Breast epithelium (tissue), 4 donors: Measurements from ENCODE around the gene TRAFD1. TPM values are rescaled to one million over a fixed set of nuclear protein-coding genes. Genes with fewer than 3 reads are reported as not detected.

Experiments used
- DNase-seq, 2 donors: peaks; one replicate each; pipeline ENCODE4 v3.0.0-alpha.2; 2019; ENCODE audit warnings: low spot score in 2 of 2
- H3K27ac ChIP-seq, 2 donors: fragments of 200-600 bp; sonication (generic) in 1 of 2; one replicate each; pipeline ENCODE4 v1.5.1; 2016 to 2019; ENCODE audit warnings: mild to moderate bottlenecking in 1 of 2
- H3K27me3 ChIP-seq, 2 donors: fragments of 200-600 bp; sonication (generic) in 1 of 2; one replicate each; pipeline versions ENCODE4 v1.5.1 to v1.6.0; 2017 to 2019; ENCODE audit warnings: control low read depth in 1 of 2, mild to moderate bottlenecking in 1 of 2
- H3K36me3 ChIP-seq: fragments of 200-600 bp; one replicate; pipeline ENCODE4 v1.5.1; 2019
- H3K4me1 ChIP-seq, 2 donors: fragments of 200-600 bp; sonication (generic); one replicate each; pipeline ENCODE4 v1.5.1; 2016 to 2019; ENCODE audit warnings: control low read depth in 1 of 2
- H3K4me3 ChIP-seq, 3 donors: fragments of 200-600 bp; sonication (generic); 1 replicate in 2 of 3; 2 replicates in 1 of 3; pipeline ENCODE4 v1.5.1; 2016 to 2019; ENCODE audit warnings: mild to moderate bottlenecking in 3 of 3, moderate library complexity in 2 of 3
- H3K9me3 ChIP-seq, 2 donors: fragments of 200-600 bp; sonication (generic) in 1 of 2; one replicate each; pipeline ENCODE4 v1.5.1; 2016 to 2019; ENCODE audit warnings: control low read depth in 1 of 2
- CTCF ChIP-seq, 3 donors: fragments of 450-650 bp; IDR thresholded peaks; one replicate each; pipeline ENCODE4 v1.5.1; 2016 to 2017; ENCODE audit warnings: antibody characterized with exemption in 3 of 3, mild to moderate bottlenecking in 3 of 3, moderate library complexity in 3 of 3
- POLR2A ChIP-seq: fragments of 450-650 bp; IDR thresholded peaks from one replicate; pipeline ENCODE4 v1.6.1; 2016; ENCODE audit warnings: antibody characterized with exemption, mild to moderate bottlenecking, moderate library complexity
- POLR2AphosphoS5 ChIP-seq, 3 donors: sonication (generic); formaldehyde crosslinking; IDR thresholded peaks; one replicate each; pipeline ENCODE4 v1.6.1; 2017; ENCODE audit warnings: antibody characterized with exemption in 3 of 3
- intact Hi-C: fragments of 100-400 bp; cut with DNase I; formaldehyde crosslinking; loops from one replicate; pipeline ENCODE4 v1.15.1; 2023; ENCODE audit warnings: low total_unique reads
- total RNA-seq, 3 donors: library from RNA; depleted of rRNA; stranded (reverse); fragments of >200 nt; gene quantifications; one replicate each; pipeline ENCODE4 v1.1.0, GENCODE V29; 2016

Gene TRAFD1
- total RNA-seq, 3 donors from 2014 or later: 25.9 to 64.2 (median 54.4) TPM

- peaks cover 11% of the 10 kb centered on the region for H3K36me3 ChIP-seq
- H3K27ac ChIP-seq: no peak overlapping the region
- no peak for DNase-seq
These were observed 50.2 kb downstream of the TRAFD1 start for GRCh38 chr12:112175361-112176155.

DNA sequence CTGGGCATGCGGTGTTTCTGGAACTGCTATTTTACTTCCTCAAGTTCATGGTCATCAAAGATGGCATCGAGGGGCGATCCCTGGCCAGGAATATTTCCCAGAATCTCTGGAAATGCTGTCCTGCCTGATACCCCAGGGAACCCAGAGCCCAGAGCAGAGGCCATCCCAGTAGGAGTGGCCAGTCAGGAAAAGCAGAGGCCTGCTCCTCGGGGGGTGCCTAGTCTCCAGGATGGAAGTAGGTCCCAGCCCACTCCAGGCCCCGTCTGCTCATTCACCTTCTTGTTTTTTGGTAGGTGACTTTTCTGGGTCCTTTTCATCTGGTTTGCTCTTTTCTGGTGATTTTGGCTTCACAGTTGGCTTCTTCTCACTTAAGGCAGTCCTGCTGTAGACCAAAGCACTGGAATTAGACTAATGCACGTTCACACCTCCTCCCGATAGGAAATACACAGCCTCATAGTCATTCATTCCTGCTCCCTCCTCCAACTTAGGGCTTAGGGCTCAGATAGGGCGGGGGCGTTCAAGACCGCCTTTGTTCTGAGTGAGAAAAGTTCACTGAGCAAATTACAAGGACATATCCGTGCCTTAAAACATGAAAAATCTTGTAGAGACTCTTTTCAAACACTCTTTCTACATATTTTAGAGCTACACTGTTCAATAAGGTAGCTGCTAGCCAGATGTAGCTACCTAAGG is 51.1 kb downstream of the TRAFD1 start:
- H3K27ac ChIP-seq: no peak overlapping the region
- intact Hi-C loops: no loop called here
- H3K9me3 ChIP-seq: no peaks in the 10 kb centered on the region
- H3K36me3 ChIP-seq: peaks cover 11% of the 10 kb centered on the region
- no peak for TF ChIP-seq POLR2AphosphoS5 (IDR thresholded peaks at IDR 0.05)
- no peak for TF ChIP-seq CTCF (IDR thresholded peaks at IDR 0.05)
- no peaks in the 10 kb centered on the region for H3K4me1 ChIP-seq
- H3K27me3 ChIP-seq: no peaks in the 10 kb centered on the region
- peak in 1 of 2 donors; percentile 12 for DNase-seq
- H3K4me3 ChIP-seq: no peak overlapping the region

More at GRCh38 chr12:112175361-112176155, 50.2 kb downstream of the TRAFD1 start:
- H3K9me3 ChIP-seq: no peaks in the 10 kb centered on the region
- intact Hi-C loops: no loop called here
- H3K4me1 ChIP-seq: no peaks in the 10 kb centered on the region
- H3K27me3 ChIP-seq: no peaks in the 10 kb centered on the region
- no peak overlapping the region for H3K4me3 ChIP-seq
- no peak for TF ChIP-seq POLR2A
- no peak for TF ChIP-seq CTCF (IDR thresholded peaks at IDR 0.05)
- TF ChIP-seq POLR2AphosphoS5 (IDR thresholded peaks at IDR 0.05): no peak

- DNase-seq: no peak
- Histone ChIP-seq H3K4me1 (no peaks in the 10 kb centered on the region), H3K27me3 (no peaks in the 10 kb centered on the region), H3K36me3 (peaks cover 11% of the 10 kb centered on the region), H3K27ac (no peak overlapping the region), H3K9me3 (no peaks in the 10 kb centered on the region), H3K4me3 (no peak overlapping the region)
- intact Hi-C loops: no loop called here
- no peak for TF ChIP-seq POLR2AphosphoS5 (IDR thresholded peaks at IDR 0.05)
- no peak for TF ChIP-seq CTCF (IDR thresholded peaks at IDR 0.05)
- TF ChIP-seq POLR2A: no peak
These were observed 53.4 kb downstream of the TRAFD1 start for GRCh38 chr12:112178796-112179195.

DNA sequence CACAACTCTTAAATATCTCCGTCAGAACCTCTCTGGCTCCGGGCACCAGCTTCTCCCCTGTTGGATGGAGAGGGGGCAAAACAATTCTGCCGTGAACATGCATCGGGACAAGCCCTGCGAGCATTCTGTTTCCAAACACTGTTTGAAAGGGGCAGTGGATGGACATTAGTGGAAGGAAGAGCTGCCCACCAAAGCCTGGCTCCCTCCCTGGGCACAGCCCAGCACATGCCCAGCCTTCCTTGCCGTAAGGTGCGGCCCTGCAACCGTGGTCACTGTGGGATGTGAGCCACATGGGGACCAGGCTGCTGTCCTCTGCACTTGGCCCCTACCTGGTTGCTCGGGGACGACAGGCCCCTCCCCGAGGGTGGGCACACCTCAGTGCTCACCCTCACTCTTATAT is 54.0 kb downstream of the TRAFD1 start:
- Histone ChIP-seq H3K9me3 (no peaks in the 10 kb centered on the region), H3K4me3 (no peak overlapping the region), H3K4me1 (no peaks in the 10 kb centered on the region), H3K27me3 (no peaks in the 10 kb centered on the region), H3K36me3 (peaks cover 11% of the 10 kb centered on the region), H3K27ac (no peak overlapping the region)
- DNase-seq: no peak
- no peak for TF ChIP-seq CTCF (IDR thresholded peaks at IDR 0.05)
- TF ChIP-seq POLR2A: no peak
- TF ChIP-seq POLR2AphosphoS5 (IDR thresholded peaks at IDR 0.05): no peak
- intact Hi-C loops: no loop called here

DNA sequence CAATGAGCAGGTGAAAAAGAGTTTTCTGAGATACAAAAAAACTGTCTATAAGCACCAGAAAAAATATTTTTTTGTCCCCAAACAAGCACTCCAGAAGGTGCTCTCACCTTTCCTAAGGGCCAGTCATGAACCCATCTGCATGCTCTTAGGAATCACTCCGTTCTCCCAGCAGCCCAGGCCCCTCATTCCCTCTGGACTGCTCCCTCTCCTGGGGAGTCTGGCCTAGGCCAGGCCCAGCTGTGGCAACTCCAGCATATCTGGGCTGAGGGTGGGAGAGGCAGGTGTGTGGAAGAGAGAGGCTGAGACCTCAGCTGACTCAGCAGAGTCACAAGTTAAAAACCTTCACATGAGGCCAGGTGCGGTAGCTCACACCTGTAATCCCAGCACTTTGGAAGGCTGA is 54.6 kb downstream of the TRAFD1 start:
- H3K4me3 ChIP-seq: no peak overlapping the region
- no peaks in the 10 kb centered on the region for H3K9me3 ChIP-seq

More for the DNA sequence above, 54.6 kb downstream of the TRAFD1 start:
- H3K4me1 ChIP-seq: peaks cover 0 to under 1% of the 10 kb centered on the region in 2 donors
- peak in 1 of 2 donors; percentile 33 for DNase-seq
- intact Hi-C loops: no loop called here
- TF ChIP-seq CTCF (IDR thresholded peaks at IDR 0.05) (no peak), POLR2AphosphoS5 (IDR thresholded peaks at IDR 0.05) (no peak), POLR2A (no peak)
- peaks cover 13% of the 10 kb centered on the region for H3K36me3 ChIP-seq
- no peak overlapping the region for H3K27ac ChIP-seq
- no peaks in the 10 kb centered on the region for H3K27me3 ChIP-seq
